Kidney glomerular epithelial cell (primary cell): Measurements from ENCODE around the gene CDK6.
"Not testable (repeated sequence)": the region's sequence is repeated elsewhere in the genome, so short reads cannot be mapped to it uniquely, and the experiment has no call there.

Experiments used
- DNase-seq: peaks from one replicate; lab custom pipeline; 2025; lab: John Stamatoyannopoulos, UW

CDK6 gene

GRCh38 chr7:92836489-92836999 is at the start of gene CDK6:
TSS of gene CDK6 (minus strand) at chr7:92836573. CDS start at chr7:92833323, 3,250 bp downstream.
- peak; percentile 48 for DNase-seq

- not testable (repeated sequence) for DNase-seq
These were observed 49.7 kb upstream of the CDK6 start for GRCh38 chr7:92886039-92886438.

GRCh38 chr7:92884218-92884617 is 47.8 kb upstream of the CDK6 start:
- no peak for DNase-seq

GRCh38 chr7:92882760-92883159 is 46.4 kb upstream of the CDK6 start:
- DNase-seq, result no peak

- DNase-seq, result no peak
These were observed 44.7 kb upstream of the CDK6 start for GRCh38 chr7:92881091-92881485.

- DNase-seq, result no peak
These were observed 44.1 kb upstream of the CDK6 start for GRCh38 chr7:92880212-92881090.

GRCh38 chr7:92877367-92877766 is 41.0 kb upstream of the CDK6 start:
- DNase-seq, result no peak

GRCh38 chr7:92876836-92877235 is 40.5 kb upstream of the CDK6 start:
- DNase-seq, result no peak

- DNase-seq, result no peak
These were observed 39.3 kb upstream of the CDK6 start for GRCh38 chr7:92875719-92876118.

GRCh38 chr7:92875173-92875572 is 38.8 kb upstream of the CDK6 start:
- no peak for DNase-seq

GRCh38 chr7:92874567-92874966 is 38.2 kb upstream of the CDK6 start:
- no peak for DNase-seq

- DNase-seq, result no peak
These were observed 37.4 kb upstream of the CDK6 start for GRCh38 chr7:92873776-92874175.

GRCh38 chr7:92872701-92873100 is 36.3 kb upstream of the CDK6 start:
- no peak for DNase-seq

GRCh38 chr7:92868683-92869293 is 32.4 kb upstream of the CDK6 start:
- no peak for DNase-seq

- DNase-seq, result not testable (repeated sequence)
These were observed 27.8 kb upstream of the CDK6 start for GRCh38 chr7:92864169-92864568.

- no peak for DNase-seq
These were observed 20.1 kb upstream of the CDK6 start for GRCh38 chr7:92856436-92856835.

GRCh38 chr7:92854501-92855238 is 18.3 kb upstream of the CDK6 start:
- no peak for DNase-seq

- no peak for DNase-seq
These were observed 15.4 kb upstream of the CDK6 start for GRCh38 chr7:92851732-92852131.

- no peak for DNase-seq
These were observed 14.1 kb upstream of the CDK6 start for GRCh38 chr7:92850516-92850915.

- peak; percentile 29 for DNase-seq
These were observed 12.9 kb upstream of the CDK6 start for GRCh38 chr7:92849322-92849721.

- DNase-seq, result no peak
These were observed 12.5 kb upstream of the CDK6 start for GRCh38 chr7:92848851-92849250.

- no peak for DNase-seq
These were observed 12.1 kb upstream of the CDK6 start for GRCh38 chr7:92848441-92848840.

- DNase-seq, result no peak
These were observed 10.9 kb upstream of the CDK6 start for GRCh38 chr7:92847305-92847704.
